Measurements from ENCODE around the gene NANS. TPM values are rescaled to one million over a fixed set of nuclear protein-coding genes. Genes with fewer than 3 reads are reported as not detected.

NANS gene
- total RNA-seq, 2 donors from 2014 or later, result 160 to 318 TPM

DNA sequence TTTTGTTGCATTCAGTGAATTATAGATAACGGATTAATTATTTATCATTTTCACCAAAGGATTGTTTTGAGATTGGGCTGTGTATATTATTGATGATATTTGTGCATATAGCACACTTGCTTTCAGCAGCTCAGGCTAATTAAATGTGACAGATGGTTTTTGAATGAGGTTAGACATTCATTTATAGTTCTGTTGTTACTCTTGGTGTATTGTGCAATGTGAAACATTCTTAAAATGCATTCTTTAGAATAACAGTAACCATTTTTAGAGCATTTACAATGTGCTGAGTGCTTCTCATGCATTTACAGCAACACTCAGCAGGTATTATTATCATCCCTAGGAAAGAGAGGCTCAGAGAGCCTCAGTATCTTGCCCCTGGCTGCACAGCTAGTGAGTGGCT lies 23.8 kb downstream of the NANS start:
- H3K9me3 ChIP-seq, result no peaks in the 10 kb centered on the region
- TF ChIP-seq, protein P1, sequence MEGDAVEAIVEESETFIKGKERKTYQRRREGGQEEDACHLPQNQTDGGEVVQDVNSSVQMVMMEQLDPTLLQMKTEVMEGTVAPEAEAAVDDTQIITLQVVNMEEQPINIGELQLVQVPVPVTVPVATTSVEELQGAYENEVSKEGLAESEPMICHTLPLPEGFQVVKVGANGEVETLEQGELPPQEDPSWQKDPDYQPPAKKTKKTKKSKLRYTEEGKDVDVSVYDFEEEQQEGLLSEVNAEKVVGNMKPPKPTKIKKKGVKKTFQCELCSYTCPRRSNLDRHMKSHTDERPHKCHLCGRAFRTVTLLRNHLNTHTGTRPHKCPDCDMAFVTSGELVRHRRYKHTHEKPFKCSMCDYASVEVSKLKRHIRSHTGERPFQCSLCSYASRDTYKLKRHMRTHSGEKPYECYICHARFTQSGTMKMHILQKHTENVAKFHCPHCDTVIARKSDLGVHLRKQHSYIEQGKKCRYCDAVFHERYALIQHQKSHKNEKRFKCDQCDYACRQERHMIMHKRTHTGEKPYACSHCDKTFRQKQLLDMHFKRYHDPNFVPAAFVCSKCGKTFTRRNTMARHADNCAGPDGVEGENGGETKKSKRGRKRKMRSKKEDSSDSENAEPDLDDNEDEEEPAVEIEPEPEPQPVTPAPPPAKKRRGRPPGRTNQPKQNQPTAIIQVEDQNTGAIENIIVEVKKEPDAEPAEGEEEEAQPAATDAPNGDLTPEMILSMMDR (IDR thresholded peaks at IDR 0.05), result no peak
- peak overlapping the region; percentile 70 to 78 for H3K27ac ChIP-seq
- no peak for DNase-seq (ENCODE audit: low spot score)
- peaks cover 23% of the 10 kb centered on the region for H3K4me1 ChIP-seq (replicated peaks)
- 95% methylated on average over 1 of the region's 1 CpG for WGBS
- no peaks in the 10 kb centered on the region for H3K27me3 ChIP-seq (replicated peaks; ENCODE audit: insufficient read depth)
- H3K4me3 ChIP-seq, result no peak overlapping the region
- peaks cover 4 to 8% of the 10 kb centered on the region in 2 donors for H3K36me3 ChIP-seq
- intact Hi-C loops (cut with DNase I), result no loop called here

DNA sequence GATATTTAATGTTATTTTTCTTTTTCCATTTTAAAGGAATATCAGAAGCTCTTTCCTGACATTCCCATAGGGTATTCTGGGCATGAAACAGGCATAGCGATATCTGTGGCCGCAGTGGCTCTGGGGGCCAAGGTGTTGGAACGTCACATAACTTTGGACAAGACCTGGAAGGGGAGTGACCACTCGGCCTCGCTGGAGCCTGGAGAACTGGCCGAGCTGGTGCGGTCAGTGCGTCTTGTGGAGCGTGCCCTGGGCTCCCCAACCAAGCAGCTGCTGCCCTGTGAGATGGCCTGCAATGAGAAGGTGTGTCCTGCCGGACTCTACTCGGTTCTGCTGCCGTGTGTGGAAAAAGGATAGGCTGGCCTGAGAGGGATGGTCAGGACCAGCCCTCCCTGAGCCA lies 24.2 kb downstream of the NANS start:
- no peak overlapping the region for H3K4me3 ChIP-seq
- intact Hi-C loops (cut with DNase I), result no loop called here
- TF ChIP-seq POLR2A (IDR thresholded peaks at IDR 0.05) (no peak), POLR2AphosphoS5 (IDR thresholded peaks at IDR 0.05) (peak; percentile 15)
- H3K36me3 ChIP-seq, result peaks cover 4 to 8% of the 10 kb centered on the region in 2 donors
- H3K27ac ChIP-seq, result peak overlapping the region; percentile 70 to 78
- H3K27me3 ChIP-seq (replicated peaks; ENCODE audit: insufficient read depth), result no peaks in the 10 kb centered on the region
- no peaks in the 10 kb centered on the region for H3K9me3 ChIP-seq
- no peak for DNase-seq (ENCODE audit: low spot score)
- 64% methylated on average over 12 of the region's 12 CpGs for WGBS
- peaks cover 23% of the 10 kb centered on the region for H3K4me1 ChIP-seq (replicated peaks)

DNA sequence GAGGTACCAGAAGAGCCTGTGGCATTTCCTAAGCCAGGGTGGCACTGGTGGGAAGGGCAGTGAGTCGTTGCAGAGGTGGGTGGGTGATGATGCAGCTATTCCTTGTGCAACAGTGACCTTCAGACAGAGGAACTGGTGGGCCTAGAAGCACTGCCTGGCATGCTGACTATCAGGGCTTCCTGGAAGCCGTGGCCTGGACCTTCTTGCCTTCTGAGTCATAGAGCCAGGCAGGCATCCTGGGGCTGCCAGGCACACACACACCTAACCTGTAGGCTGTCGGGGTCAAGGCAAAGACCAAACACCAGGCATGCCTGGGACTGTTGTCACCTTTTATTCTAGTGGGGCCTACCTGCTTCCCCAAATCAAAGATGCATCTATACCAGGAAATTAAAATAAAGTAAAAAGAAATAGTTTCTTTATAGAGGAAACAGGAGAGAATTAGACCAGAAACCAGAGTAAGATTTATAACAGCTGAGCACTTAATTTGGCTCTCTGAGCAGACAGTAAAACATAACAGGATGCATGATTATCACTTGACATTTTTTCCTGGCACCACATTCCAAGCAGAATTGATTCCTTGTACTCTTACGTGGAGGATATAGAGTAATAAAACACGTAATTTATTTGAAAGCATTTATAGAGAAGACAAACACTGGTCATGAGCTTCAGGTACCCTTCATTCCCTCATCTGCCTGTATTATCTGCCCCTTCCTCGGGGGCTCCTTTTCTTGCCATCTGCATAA lies 25.1 kb downstream of the NANS start:
- no peaks in the 10 kb centered on the region for H3K9me3 ChIP-seq
- no peak for DNase-seq (ENCODE audit: low spot score)
- H3K27ac ChIP-seq, result peak overlapping the region; percentile 70 to 78
- H3K4me1 ChIP-seq (replicated peaks), result peaks cover 23% of the 10 kb centered on the region
- no peak overlapping the region for H3K4me3 ChIP-seq
- H3K36me3 ChIP-seq, result peaks cover 4 to 8% of the 10 kb centered on the region in 2 donors
- TF ChIP-seq POLR2AphosphoS5 (IDR thresholded peaks at IDR 0.05) (peak; percentile 44), POLR2A (IDR thresholded peaks at IDR 0.05) (no peak)
- TF ChIP-seq, protein P1 (IDR thresholded peaks at IDR 0.05), result no peak
- WGBS, result 32% methylated on average over 6 of the region's 6 CpGs
- H3K27me3 ChIP-seq (replicated peaks; ENCODE audit: insufficient read depth), result no peaks in the 10 kb centered on the region
- intact Hi-C loops (cut with DNase I), result no loop called here

DNA sequence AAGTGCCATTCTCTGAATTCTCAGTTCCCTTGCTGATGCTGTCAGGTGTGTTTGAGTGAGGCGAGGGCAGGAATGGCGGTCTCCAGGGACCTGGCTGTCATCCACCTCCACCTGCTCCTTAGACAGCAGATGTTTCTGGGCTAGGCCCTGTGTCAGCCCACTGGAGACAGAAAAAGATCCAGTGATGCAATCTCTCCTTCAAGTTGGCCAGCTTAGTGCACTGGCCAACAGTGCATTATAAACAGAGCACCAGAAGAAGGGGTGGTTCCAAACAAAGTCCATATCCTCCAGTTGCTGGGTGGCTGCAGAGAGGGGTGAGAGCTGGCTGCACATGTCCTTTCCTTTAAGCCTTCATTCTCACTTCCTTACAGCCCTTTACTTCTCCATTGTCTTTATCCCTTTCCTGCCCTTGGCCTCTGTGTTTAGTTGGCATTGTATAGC lies 26.5 kb downstream of the NANS start:
- peak overlapping the region; percentile 70 to 78 for H3K27ac ChIP-seq
- peaks cover 28% of the 10 kb centered on the region for H3K4me1 ChIP-seq (replicated peaks)
- peaks cover 1 to 4% of the 10 kb centered on the region in 2 donors for H3K36me3 ChIP-seq
- H3K4me3 ChIP-seq, result no peak overlapping the region
- H3K27me3 ChIP-seq (replicated peaks; ENCODE audit: insufficient read depth), result no peaks in the 10 kb centered on the region
- TF ChIP-seq POLR2AphosphoS5 (IDR thresholded peaks at IDR 0.05), result no peak
- no peak for TF ChIP-seq POLR2A (IDR thresholded peaks at IDR 0.05)
- TF ChIP-seq, protein P1 (IDR thresholded peaks at IDR 0.05), result no peak
- DNase-seq (ENCODE audit: low spot score), result no peak
- H3K9me3 ChIP-seq, result no peaks in the 10 kb centered on the region
- 100% methylated on average over 2 of the region's 2 CpGs for WGBS
- intact Hi-C loops (cut with DNase I), result no loop called here

DNA sequence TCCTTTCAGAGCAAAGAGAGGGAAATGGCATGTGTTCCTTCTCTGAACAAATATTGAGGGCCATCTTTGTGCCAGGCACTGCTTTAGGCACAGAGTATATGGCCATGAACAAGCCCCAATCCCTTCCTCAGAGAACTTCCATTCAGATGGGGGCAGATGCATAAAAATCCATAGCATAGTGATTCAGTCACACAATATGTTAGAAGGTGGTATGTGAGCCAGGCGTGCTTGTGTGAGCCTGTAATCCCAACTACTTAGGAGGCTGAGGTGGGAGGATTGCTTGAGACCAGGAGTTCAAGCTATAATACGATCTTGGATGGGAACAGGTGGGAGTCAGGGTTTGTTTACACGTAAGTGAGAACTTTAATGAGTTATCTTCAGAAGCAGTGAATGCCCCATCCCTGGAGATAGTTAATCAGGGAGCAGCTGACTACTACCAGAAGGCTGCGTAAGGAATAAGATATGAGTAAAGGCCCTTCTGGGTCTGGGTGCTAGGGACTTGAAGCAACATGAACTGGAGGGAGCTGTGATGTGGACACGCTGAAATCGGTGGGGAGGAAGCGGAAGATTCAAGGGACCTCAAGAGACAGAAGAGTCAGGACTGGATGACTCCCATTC lies 27.1 kb downstream of the NANS start:
- Histone ChIP-seq H3K9me3 (no peaks in the 10 kb centered on the region), H3K27ac (peak overlapping the region in 1 of 2 donors; percentile 78), H3K4me1 (replicated peaks) (peaks cover 28% of the 10 kb centered on the region), H3K4me3 (no peak overlapping the region), H3K36me3 (peaks cover 0 to 4% of the 10 kb centered on the region in 2 donors), H3K27me3 (replicated peaks; ENCODE audit: insufficient read depth) (no peaks in the 10 kb centered on the region)
- intact Hi-C loops (cut with DNase I), result no loop called here
- WGBS, result 85% methylated on average over 7 of the region's 7 CpGs
- DNase-seq (ENCODE audit: low spot score), result no peak
- TF ChIP-seq, protein P1 (IDR thresholded peaks at IDR 0.05), result no peak
- TF ChIP-seq POLR2AphosphoS5 (IDR thresholded peaks at IDR 0.05), result no peak
- no peak for TF ChIP-seq POLR2A (IDR thresholded peaks at IDR 0.05)
